ELF-1 (cell line): ENCODE measurements around the gene ZNF524.
"Not testable (repeated sequence)": the region's sequence is repeated elsewhere in the genome, so short reads cannot be mapped to it uniquely, and the experiment has no call there.

Experiments used
- DNase-seq: peaks from one replicate; pipeline ENCODE4 v3.0.0-alpha.2; 2016; ENCODE audit warnings: low read depth, low spot score

The ZNF524 gene, protein sequence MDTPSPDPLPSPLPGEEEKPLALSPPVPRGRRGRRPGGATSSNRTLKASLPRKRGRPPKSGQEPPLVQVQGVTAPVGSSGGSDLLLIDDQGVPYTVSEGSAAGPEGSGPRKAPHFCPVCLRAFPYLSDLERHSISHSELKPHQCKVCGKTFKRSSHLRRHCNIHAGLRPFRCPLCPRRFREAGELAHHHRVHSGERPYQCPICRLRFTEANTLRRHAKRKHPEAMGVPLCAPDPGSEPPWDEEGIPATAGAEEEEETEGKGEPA

DNA sequence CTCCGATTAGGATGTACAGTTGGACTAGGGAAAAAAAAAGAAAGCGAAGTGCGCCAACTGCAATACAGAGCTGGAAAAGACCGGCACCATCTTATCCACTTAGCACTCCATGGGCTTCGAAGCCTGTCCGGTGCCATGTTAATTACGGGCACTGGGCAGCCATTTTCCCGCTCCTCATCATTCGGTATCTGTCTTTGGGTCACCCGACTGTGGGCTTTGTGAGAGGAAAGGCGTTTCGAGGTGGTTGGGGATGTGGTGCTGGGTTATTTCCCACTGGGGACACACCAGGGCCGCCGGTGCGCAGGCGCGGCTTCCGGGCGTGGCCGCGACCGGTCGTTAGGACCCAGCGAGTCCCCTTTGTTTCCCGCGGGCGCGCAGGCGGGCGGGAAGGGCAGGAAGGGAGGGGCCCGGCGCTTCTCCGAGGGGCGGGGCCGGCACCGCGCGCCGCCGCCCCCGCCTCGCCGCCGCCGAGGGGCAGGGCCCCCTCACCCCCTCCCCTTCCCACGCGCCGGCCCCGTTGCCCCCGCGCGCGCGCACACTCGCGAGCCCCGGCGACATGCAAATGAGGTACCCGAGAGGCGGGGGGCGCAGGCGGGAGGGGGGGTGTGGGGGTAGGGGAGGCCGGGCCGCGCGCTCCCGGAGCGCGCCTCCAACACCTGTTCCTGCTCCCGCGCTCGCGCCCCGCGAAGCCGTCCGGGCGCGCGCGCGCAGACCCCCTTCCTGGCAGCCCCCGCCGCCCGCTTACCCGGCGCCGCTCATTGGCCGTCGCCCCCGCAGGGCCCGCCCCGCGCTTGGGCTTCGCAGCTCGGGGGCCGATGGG, at the start of gene ZNF524:
ZNF524 (plus strand) TSS at position 447 of the 820 bp plus-strand sequence. CDS start 1,825 bp downstream, outside the sequence.
- peak; percentile 82 for DNase-seq

DNA sequence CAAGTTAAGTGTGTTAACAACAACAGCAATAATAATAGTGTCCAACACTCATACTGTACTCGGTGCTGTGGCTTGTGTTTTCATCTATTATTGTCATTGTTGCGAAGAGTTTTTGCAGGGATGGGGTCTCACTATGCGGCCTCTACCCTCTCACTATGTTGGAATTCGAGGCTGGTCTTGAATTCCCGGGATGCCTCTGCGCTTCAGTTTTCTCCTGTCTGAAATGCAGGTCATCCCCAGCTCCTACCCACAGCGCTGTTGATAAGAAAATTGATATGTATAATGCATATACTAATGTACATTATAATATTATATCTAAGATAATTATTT, 49.8 kb upstream of the ZNF524 start:
- no peak for DNase-seq

DNA sequence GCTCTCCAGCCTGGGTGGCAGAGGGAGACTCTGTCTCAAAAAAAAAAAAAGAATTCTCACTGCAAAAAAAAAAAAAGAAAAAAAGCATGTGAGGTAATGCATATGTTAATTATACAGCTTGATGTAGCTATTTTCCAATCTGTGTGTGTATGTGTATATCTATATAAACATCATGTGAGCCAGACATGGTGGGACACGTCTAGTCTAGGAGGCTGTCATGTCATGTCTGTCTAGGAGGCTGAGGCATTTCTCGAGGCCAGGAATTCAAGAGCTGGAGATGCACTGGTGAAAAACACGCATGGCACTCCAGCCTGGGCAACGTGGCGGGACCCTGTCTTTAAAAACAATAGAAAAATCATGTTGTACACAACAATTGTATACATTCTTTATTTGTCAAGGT, 47.9 kb upstream of the ZNF524 start:
- DNase-seq = no peak

GRCh38 chr19:55552620-55553019, 47.5 kb upstream of the ZNF524 start:
- DNase-seq = peak; percentile 29

- no peak for DNase-seq
Observed at GRCh38 chr19:55553217-55554182, 46.6 kb upstream of the ZNF524 start.

- no peak for DNase-seq
Observed at GRCh38 chr19:55554302-55554701, 45.8 kb upstream of the ZNF524 start.

DNA sequence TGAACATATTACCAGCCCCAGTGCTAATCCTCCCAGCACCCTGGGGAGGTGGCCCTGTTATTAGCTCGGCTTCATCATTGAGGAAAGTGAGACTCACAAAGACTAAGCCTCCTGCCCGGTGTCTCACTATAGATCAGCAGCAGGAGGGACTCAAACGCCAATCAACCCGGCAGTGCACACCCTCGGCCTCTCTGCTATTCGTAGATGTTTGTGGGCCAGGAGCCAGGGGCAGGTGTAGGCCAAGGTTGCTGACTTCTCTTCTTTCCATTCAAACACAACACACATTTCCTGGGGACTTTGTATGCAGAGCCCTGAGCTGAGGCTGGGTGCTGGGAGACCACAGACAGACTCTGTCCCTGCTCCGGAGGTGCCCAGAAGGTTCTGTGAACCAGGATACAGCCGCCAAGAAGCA, 45.3 kb upstream of the ZNF524 start:
- no peak for DNase-seq

DNA sequence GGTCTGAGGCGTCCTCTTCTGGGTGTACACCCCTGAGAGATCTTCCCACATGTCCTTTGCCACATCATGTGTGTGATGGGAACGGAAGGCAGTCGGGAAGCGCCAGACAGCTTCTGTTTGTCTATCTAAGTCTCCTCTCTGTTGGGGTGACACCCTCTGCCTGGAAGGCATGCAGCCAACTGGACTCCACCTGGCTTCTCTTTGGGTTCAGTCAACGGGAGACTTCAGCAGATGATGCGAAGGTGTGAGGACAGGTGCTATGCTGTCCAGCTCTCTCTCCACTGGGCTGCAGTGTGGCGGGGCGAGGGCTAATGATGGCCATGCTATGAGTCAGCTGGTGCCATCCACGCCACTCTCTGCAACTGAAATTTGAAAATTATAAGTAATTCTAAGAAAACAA, 40.4 kb upstream of the ZNF524 start:
- DNase-seq = no peak

- DNase-seq = peak; percentile 31
Observed at GRCh38 chr19:55563261-55563690, 36.8 kb upstream of the ZNF524 start.

- DNase-seq = no peak
Observed at GRCh38 chr19:55566823-55567222, 33.3 kb upstream of the ZNF524 start.

- DNase-seq = no peak
Observed at GRCh38 chr19:55567708-55568328, 32.3 kb upstream of the ZNF524 start.

- DNase-seq = not testable (repeated sequence)
Observed at GRCh38 chr19:55569477-55569876, 30.6 kb upstream of the ZNF524 start.

DNA sequence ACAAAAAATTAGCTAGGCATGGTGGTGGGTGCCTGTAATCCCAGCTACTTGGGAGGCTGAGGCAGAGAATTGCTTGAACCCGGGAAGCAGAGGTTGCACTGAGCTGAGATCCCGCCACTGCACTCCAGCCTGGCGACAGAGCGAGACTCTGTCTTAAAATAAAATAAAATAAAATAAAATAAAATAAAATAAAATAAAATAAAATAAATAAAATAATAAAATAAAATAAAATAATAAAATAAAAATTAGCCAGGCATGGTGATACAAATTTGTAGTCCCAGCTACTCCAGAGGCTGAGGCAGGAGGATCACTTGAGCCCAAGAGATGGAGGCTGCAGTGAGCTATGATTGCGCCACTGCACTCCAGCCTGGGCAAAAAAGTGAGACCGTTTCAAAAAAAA, 26.2 kb upstream of the ZNF524 start:
- not testable (repeated sequence) for DNase-seq

DNA sequence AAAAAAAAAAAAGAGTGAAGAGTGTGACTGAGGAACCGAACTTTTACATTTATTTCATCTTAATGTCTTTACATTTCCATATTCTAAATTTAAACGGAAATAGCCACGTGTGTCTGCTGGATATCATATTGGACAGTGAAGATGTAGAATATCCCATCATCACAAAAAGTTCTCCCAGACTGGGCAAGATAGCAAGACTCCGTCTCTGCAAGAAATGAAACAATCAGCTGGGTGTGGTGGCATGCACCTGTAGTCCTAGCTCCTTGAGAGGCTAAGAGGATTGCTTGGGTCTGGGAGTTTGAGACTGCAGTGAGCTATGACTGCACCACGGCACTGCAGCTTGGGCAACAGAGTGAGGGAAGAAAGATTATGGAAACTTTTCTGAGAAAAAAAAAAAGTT, 23.3 kb upstream of the ZNF524 start:
- DNase-seq = no peak

DNA sequence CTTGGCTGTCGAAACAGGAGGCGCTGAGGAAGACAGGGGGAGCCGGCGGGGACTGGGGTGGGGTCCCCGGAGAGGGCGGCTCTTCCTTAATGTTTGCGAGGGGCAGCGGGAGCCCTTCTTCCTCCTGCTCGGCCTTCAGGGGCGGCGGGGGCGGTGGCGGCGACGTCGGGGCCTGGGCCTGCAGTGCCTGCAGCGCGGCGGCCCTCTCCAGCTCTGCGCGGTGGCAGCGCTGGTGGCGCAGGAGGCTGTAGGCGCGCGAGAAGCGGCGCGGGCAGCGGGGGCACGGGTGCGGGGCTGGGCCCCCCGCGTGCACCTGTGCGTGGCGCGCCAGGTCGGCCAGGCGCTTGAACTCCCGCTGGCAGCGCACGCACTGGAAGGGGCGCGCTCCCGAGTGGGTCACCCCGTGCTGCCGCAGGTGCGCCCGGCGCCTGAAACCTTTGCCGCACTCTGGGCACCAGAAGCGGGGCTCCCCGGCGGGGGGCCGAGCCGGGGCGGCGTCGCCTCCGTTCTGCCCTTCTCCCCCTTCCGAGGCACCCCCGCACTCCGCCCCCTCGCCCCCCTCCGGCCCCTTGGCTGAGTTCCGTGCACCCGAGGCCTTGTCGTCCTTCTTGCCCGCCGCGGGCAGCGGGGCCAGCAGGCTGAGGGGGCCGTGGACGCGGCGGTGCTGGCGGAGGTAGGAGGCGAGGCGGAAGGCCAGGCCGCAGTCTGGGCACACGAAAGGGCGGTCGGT, 21.9 kb upstream of the ZNF524 start:
- DNase-seq = no peak

DNA sequence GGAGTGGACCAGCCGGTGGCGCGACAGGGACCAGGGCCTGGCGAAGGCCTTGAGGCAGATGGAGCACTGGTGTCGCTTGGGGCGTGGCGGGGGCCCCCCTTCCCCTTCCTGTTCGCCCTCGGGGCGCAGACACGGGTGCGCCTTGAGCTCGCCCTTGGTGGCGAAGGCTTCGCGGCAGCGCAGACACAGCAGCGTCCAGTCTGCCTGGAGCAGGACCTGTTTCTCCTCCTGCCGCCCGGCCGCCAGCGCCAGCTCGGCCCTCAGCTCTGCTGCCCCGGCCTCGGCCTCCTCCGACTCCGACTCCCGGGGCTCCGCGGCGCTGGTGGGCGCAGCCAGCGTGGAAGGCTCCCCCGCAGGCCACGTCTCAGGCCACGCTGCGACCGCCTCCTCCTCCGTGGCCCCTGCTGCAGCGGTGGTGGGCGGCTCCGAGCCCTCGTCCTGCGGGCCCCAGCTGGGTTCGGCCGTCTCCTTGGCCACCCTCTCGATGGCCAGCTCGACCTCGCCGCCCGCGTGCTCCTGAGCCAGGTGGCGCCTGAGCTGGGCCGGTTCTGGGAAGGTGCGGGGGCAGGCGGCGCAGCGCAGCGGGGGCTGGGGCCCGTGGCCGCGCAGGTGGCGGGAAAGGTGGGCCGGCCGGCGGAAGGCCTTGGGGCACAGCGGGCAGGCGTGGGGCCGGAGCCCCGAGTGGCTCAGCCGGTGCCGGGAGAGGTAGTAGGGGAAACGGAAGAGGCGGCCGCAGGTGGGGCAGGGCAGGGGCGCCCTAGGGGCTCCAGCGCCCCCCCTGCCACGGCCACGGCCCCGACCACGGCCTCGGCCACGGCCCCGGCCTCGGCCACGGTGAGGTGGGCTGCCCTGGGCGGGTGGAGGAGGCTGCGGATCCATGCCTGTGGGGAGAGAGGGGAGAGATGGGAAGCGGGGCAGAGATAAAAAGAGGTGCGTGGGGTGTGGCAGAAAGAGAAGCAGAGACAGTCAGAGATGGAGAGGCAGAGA, 21.0 kb upstream of the ZNF524 start:
- DNase-seq = no peak

DNA sequence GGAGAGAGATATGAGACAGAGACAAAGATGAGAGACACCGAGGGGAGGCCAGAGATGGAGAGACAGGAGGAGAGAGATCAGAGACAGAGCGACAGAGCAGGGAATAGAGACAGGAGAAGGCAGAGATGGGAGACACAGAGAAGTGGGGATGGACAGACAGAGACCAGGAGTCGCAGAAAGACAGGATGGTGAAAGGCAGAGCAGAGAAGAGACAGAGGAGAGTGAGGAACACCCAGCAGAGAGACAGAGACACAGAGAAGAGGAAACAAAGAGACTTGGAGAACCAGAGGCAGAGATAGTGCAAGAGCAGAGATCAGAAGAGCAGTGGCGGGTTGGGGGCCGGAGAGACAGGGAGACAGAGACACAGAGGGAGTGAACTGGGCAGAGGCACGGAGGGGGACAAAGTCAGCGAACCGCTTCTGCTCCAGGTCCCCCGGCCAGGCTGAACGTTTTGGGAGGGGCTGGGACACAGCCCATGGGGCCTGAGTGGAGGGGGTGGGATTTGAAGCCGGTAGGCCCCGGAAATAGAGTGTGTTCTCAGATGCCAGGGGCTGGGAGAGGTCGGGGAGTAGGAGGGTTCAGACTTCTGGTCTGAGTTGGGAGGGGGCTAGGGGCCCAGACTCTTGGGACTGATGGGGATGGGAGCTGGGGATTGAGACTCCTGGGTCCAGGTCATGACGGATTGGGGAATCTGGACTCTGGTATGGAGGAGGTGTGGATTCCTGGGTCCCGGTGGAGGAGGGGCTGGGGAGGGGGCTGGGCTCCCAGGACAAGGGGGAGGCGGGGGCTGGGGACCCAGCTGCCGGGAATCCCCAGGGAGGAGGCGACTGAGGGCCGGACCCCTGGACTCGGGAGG, 20.1 kb upstream of the ZNF524 start:
- DNase-seq = peak; percentile 21

DNA sequence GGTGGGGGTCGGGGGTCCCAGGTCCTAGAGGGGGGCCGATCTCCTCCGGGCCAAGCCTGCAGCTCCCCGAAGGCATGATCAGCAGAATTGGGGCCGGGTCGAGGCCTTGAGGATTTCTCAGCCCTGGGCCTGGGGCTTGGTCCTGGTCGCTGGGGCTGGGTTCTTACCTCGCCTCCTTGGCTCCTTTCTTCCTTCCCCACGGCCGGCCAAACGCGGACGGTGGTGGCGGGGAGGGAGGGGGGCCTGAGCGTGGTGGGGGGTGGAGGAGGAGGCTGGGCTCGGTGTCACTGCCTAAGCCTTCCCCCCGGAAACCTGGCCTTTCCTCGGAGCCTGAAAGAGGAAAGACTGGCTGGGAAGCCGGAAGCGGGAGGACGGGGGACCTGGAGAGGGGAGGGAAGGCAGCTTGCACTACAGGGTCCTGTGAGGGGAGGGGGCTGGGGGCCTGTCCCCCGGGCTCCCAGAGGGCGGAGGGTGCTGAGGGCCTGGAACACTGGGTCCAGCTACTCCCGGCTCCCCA, 19.4 kb upstream of the ZNF524 start, which contains the start of gene ZNF579:
ZNF579 (minus strand) TSS at position 221 of the 517 bp plus-strand sequence. CDS start 1,209 bp downstream, outside the sequence.
- DNase-seq = peak; percentile 85
